ENCODE data around the gene ANOS1. TPM values are rescaled to one million over a fixed set of nuclear protein-coding genes. Genes with fewer than 3 reads are reported as not detected.

Gene ANOS1
- total and polyA plus RNA-seq, 2 of the 8 experiments (the other 6 are each of a cell fraction or from before 2014, with no cell fraction given): 34.4 to 59.0 TPM

- TF ChIP-seq CHD7 (IDR thresholded peaks at IDR 0.05; ENCODE audit: insufficient replicate concordance, low read length) (no peak), SRF (IDR thresholded peaks at IDR 0.05; ENCODE audit: low read depth, low read length) (no peak), EGR1 (IDR thresholded peaks at IDR 0.05; ENCODE audit: borderline replicate concordance, low read depth, low read length) (no peak), JUN (IDR thresholded peaks at IDR 0.05; ENCODE audit: low read depth, low read length) (no peak), SUZ12 (IDR thresholded peaks at IDR 0.05; ENCODE audit: low read length) (no peak), BCL11A (IDR thresholded peaks at IDR 0.05; ENCODE audit: low read depth in 2 of 2, low read length in 2 of 2) (no peak), CTBP2 (IDR thresholded peaks at IDR 0.05; ENCODE audit: borderline replicate concordance, insufficient read depth, insufficient read length, low read length) (no peak), SIRT6 (IDR thresholded peaks at IDR 0.05; ENCODE audit: low read length) (no peak), CHD1 (IDR thresholded peaks at IDR 0.05; ENCODE audit: low read depth, low read length) (no peak), RAD21 (IDR thresholded peaks at IDR 0.05 in 1 of 2, conservative IDR thresholded peaks at IDR 0.05 in 1 of 2; ENCODE audit: low read depth in 2 of 2, low read length in 2 of 2) (no peak), MAFK (IDR thresholded peaks at IDR 0.05; ENCODE audit: low read depth, low read length) (no peak)
Measured at GRCh38 chrX:8504451-8504850, 227.5 kb downstream of the ANOS1 start (continued).
